GM04503 (cell line): Measurements from ENCODE around the gene SYF2.
"Not testable (repeated sequence)": the region's sequence is repeated elsewhere in the genome, so short reads cannot be mapped to it uniquely, and the experiment has no call there.

Experiments used
- DNase-seq: peaks from one replicate; pipeline ENCODE4 v3.0.0-alpha.2; 2012; ENCODE audit warnings: low read depth

Gene SYF2

DNA sequence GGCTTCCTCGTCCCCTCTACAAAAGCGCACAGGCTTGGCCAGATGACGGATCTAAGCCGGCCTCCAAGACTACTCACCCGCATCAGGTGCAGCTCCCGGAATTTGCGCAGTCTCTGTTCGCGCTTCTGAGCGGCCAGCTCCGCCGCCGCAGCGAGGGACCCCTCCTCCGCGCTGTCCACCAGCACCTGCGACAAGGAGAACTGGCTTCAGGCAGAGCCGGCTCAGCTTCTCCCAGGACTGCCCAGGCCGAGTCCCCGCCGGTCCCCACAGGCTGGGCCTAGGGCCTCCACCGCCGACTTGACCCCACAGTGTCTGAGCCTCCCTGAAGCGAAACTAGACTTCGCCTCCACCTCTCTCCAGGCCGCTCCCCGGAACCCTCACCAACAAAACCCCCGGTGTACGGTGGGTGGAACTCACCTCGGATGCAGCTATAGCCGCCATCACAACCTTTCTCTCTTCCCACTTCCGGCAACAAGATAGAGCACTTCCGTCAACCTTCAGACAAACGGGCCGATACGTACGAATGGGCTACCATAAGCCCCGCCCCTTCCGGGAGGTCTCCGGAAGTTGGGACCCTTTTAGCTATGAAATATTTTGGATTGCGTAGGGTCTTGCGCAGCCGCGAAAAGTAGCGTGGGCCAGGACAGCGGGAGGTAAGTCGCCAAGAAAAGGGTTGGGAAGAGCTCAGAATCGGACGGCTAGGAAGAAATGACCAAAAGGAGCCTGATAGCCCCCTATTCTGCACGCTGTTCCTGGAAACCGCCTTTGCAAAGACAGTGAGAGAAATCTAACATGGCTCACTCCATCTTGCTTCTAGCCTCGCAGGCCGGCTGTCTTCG, at the start of gene SYF2:
Gene SYF2, minus strand, starts transcription at position 476 of the 839 bp plus-strand sequence. Its CDS starts 35 bp downstream, at position 441.
- peak; percentile 70 for DNase-seq

DNA sequence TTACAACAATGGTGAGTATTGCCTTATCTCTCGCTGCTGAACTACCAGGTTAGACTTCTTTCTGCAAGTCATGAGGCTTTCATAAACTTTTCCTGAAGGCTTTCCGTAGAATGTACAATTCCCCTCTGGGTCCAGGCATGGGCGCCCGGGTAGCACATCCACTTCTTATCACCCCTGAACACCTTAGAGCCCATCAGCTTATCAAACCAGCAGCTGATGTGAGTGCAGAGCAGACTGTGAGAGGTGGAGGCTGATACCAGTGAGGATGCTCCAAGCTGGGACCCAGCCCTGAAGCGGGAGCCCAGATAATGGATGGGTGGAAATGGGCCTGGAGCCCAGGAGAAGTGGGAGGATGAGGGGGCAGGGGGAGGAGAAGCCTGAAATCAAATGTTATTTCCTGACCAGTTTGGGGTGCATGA, 47.4 kb upstream of the SYF2 start:
- DNase-seq = not testable (repeated sequence)

DNA sequence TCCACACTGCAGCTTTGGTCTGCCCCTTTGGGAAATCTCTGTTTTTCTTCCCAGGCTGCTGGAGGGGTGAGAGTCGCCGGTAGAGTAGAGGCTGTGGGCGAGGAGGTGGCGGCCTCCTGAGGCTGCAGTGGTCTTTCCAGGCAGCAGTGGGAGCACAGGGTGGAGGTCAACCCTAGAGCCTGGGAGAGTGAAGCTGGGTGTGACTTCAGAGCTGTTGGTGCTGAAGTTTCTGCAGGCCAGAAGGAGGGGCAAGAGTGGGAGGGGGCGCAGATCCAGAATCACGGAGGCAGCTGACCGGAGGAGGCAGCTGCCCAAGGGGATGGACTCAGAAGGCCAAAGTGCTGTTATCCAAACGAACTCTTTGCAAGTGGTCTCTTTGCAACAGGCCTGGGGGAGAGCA, 46.5 kb upstream of the SYF2 start:
- not testable (repeated sequence) for DNase-seq

DNA sequence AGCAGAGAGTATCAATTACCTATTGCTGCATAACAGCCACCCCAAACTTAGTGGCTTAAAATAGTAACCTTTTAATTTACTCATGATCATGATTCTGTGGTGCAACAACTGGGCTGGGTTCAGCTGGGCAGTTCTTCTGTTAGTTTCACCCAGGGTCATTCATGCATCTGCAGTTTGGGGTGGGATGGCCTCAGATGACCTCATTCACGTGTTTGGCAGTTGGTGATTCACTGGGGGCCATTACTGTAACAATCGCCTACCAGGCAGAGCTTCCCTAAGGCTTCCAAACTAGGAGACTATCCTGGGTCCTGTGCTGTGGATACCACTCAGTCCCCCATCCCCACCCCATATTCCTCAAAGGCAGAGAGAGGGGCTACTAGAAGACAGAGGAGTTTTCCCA, 46.1 kb upstream of the SYF2 start:
- not testable (repeated sequence) for DNase-seq

DNA sequence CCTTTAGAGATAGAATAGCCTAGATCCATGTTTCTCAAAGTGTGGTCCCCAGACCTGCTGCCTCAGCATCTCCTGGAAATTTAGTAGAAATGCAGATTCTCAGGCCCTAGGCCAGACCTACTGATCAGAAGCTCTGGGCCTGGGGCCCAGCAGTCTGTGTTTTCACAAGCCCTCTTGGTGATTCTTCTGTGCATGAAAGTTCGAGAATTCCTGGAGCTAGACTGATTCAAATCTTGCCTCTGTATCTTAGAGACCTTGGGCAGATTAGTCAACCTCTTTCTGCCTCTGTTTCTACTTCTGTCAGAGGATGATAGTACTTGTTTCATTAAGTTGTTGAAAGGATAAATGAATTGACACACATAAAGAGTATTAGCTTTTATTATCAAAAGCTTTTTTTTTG, 45.0 kb upstream of the SYF2 start:
- not testable (repeated sequence) for DNase-seq

DNA sequence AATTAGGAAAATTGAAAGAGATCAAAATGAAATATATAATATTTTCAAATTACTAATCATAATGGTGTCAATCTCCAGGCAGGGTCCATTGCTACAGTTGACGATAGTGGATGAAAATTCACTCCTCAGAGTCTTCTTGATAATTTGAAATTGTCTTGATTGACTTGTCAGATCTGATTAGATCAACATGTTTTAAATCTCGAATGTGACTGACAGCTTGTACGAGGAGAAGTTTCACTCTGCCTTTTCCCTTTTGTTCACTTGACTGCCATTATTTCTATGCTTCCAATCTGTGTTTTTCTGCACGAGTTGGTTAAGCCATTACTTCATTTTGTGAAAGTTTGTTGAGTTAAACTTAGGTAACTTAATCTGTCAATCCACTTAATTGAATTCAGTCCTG, 43.3 kb upstream of the SYF2 start:
- not testable (repeated sequence) for DNase-seq

DNA sequence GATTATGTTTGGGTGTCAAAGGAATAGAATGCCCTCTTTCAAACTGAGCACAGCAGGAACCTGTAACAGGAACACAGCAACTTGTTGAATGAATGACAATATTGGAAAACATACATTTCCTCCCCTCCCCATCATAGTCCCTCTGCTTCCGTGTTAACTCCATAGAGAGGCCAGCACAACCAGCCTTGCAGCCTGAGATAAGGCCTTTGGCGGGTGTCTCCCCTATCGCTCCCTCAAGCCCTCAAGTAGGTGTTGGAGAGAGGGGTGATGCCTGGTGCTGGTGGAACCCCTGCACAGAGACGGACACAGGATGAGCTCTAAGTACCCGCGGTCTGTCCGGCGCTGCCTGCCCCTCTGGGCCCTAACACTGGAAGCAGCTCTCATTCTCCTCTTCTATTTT, 39.9 kb upstream of the SYF2 start, which contains the start of gene RHD:
Gene RHD, plus strand, starts transcription at position 272 of the 400 bp plus-strand sequence. Its CDS starts 39 bp downstream, at position 311.
- DNase-seq = not testable (repeated sequence)

DNA sequence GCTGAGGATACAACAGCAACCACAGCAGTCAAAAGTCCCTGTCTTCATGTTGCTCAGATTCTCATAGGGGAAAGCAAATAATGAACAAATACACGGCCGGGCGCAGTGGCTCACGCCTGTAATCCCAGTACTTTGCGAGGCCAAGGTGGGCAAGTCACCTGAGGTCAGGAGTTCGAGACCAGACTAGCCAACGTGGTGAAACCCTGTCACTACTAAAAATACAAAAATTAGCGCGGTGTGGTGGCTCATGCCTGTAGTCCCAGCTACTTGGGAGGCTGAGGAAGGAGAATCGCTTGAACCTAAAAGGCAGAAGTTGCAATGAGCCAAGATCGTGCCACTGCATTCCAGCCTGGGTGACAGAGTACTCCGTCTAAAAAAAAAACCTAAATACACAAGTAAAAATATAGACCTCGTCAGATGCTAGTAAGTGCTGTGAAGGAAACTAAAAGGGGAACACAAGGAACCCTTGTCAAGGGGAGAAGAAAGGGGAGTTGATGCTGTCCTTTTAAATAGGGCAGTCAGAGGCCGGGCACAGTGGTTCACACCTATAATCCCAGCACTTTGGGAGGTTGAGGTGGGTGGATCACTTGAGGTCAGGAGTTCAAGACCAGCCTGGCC, 36.0 kb upstream of the SYF2 start:
- not testable (repeated sequence) for DNase-seq

DNA sequence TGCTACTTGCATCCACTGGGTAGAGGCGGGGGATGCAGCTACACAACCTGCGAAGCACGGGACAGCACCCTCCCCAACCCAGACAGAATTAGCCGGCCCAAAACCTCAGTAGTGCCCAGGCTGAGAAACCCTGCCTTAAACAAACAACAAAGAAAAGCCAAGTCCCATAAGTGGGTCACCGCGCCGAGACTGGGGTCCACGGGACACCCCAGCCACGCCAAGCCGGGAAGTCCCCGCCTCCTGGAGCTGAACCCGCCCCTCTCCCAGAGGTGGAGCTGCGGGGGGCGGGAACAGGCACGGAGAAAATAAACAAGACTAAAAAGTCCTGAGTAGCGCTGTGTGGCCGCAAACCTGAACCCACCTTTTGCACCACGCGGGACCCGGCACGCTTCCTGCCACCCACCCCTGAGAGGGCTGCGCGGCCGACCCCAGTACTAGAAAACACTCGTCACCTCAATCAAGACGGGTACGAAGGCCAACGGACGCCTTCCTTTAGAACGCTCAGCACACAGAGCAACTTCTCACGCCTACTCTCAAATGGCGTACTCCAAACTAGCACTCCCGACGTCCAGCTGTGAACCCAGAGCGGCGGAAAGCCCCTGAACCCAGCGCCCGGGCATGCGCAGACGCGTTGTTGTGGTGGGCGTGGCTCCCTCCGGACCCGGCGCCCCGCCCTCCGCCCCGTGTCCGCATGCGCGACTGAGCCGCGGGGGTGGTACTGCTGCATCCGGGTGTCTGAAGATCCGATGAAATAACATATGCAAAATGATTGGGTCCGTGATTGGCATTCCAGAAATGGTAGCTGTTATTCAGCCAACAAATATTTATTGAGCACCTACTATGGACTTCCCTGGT, 35.2 kb upstream of the SYF2 start:
- DNase-seq = not testable (repeated sequence)

DNA sequence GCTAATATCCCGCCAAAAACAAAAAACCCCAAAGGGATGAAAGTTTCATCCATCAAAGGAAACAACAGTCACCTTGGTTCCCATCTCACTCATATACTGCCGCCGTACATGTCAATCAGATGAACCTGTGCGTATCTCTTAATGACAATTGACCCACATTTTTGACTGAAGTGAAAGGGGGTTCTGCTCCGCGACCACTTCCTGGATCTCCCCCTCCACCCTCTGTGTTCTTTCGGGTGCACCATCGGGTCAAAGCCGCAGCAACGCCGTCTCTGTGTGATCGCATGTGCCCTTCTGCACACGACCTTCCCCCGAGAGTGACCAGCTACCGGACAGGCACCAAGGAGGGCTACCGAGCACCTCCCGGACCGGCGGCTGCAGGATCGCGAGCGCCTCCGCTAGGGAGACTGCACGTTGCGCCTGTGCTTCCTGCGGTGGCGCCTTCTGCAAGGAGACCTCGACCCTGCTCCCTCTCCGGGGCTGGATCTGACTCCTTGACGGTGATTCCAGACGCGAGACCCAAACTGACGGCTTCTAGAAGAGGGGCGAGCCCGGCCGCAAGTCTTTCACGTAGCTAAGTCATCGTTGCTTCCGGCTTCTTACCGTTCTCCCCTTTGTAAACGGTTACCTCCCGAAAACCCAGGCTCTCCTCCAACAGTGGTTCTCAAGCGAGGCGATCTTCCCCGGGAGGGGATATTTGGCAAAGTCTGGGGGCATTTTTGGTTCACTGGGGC, 34.4 kb upstream of the SYF2 start:
- DNase-seq = not testable (repeated sequence)

DNA sequence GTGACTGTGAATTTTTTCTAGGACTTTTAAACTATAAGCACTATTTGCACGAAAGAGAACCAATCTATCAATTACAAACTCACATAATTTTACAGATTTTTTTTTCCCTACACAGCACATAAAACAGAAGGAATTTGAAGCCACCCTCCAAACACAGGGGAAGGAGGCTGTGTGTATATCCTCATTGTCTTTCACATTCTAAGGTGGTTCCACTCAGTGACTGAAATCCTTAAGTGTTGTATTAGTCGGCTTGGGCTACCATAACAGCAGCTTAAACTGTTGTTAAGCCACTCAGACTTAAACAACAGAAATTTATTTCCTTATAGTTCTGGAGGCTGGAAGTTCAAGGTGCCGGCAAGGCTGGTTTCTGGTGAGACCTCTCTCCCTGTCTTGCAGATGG, 28.0 kb upstream of the SYF2 start:
- not testable (repeated sequence) for DNase-seq

DNA sequence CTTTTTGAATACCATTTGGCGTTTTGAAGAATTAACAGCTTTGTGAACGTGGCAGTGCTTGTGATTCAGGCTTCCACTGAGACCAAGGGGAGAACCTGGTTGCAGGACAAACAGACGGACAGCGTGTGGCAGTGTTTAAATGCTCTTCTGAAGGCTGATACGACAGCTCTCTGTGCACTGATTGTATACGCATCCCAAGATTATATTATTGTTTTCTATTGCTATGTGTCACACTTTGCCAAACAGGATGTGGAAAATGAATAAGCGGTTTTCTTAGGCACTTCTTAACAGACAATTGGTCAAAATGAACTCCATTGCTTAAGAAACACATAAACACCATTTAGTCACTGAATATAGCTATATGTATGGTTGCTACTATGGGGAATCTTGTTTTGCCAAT, 27.5 kb upstream of the SYF2 start:
- not testable (repeated sequence) for DNase-seq

DNA sequence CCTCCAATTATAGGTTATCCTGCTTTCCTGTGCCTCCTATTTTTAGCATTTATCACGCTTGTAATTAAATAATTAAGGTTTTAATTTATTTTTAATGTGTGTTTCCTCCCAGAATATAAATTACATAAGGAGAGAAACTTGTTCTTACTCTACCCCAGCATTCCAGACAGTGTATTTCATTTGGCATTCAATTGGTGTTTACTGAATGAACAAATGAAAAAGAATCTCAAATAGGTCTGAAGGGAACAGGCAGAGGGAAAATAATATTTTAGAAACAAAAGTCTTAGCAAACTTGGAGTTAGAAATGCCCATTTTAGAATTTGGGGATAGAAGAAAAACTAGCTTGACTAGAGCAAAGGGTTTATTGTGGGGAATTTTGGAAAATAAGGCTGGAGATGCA, 24.9 kb upstream of the SYF2 start:
- DNase-seq = no peak

DNA sequence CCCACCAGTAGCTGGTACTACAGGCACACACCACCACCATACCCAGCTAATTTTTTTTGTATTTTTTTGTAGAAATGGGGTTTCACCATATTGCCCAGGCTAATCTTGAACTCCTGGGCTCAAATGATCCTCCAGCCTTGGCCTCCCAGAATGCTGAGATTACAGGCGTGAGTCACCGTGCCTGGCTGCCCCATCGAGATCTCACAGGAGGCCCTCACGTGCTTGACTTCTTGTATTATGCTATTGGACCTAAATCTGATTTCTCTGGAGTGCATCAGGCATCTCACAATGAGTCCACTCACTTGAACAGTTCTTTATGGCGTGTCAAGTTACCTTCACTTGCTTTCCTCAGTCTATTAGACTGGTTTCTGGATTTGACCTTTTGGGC, 24.3 kb upstream of the SYF2 start:
- DNase-seq = no peak

DNA sequence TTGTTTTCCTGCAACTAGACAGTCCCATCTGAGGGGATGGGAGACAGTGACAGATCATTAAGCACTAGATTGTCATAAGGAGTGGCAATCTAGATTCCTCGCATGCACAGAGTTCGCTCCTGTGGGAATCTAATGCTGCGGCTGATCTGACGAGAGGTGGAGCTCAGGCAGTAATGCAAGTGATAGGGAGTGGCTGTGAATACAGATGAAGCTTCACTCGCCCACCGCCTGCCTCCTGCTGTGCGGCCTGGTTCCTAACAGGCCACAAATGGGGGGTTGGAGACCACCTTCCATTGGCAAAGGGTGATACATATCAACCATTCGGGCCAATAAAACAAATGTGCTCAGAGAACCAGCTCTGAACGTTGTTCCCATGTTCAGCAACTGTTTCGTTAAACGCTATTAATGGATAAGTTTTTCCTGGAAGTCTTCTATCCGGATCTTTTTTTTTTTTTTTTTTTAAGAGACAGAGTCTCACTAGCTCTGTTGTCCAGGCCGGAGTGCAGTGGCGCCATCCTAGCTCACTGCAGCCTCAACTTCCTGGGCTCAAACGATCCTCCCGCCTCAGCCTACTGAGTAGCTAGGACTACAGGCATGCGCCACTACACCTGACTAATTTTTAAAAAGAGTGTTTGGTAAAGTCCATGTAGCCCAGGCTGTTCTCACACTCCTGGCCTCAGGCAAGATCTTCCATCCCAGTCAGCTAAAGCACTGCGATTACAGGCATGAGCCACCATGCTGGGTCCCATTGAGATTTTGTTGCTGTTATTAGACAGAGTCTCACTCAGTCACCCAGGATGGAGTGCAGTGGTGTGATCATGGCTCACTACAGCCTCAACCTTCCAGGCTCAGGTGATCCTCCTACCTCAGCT, 23.6 kb upstream of the SYF2 start:
- no peak for DNase-seq

DNA sequence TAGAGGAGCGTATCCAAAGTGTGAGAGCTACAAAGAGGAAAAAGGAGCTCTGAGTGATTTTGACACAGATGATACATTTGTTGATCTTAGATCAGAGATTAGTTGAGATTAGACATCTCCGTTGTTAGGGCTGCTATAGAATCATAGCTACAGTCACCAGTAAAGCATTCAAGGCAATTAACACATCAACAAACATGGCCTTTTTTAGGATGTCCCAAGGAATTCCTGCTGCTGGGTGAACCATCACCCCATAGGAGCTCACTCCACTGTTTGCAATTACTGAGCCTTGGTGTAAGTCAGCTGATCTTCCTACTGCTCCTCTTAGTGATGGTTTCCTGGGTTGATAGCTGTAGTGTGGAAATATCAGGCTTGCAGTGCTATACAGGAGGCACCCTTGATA, 21.6 kb upstream of the SYF2 start:
- DNase-seq = peak; percentile 92

DNA sequence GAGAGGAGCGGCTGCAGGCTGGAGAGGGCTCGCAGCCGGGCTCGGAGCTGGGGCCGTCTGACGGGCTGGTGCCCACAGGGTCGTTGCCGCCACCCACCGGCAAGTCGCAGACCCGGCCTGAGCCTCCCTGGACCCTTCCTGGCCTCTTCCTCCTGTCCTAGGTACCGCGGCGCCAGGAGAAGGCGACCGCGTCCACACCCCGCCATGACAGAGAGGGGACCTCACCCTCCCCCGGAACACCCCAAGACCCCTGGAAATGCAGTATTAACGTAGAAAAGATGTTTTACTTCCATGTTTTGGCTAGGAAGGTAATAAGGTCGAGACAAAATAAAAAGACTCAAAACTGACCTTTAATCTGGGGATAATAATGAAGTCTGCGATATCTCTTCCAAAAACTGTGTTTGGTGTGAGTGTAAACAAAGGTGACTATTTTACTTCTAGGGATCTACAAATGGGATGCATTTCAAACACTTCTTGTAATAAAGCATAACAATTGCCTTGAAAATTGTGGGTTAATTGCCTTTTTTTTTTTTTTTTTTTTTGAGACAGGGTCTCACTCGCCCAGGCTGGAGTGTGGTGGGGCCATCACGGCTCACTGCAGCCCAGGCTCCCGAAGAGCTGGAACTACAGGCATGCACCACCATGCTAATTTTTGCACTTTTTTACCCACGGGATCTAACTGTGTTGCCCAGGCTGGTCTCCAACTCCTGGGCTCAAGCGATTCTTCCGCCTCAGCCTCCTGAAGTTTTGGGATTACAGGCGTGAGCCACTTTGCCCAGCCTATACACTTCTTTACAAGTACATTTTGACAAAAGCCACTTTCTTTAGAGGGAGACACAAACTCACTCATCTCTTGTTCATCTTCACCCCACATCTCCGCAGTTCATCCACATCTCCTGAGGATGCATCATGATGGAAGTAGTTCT, 15.8 kb upstream of the SYF2 start:
- DNase-seq = no peak

DNA sequence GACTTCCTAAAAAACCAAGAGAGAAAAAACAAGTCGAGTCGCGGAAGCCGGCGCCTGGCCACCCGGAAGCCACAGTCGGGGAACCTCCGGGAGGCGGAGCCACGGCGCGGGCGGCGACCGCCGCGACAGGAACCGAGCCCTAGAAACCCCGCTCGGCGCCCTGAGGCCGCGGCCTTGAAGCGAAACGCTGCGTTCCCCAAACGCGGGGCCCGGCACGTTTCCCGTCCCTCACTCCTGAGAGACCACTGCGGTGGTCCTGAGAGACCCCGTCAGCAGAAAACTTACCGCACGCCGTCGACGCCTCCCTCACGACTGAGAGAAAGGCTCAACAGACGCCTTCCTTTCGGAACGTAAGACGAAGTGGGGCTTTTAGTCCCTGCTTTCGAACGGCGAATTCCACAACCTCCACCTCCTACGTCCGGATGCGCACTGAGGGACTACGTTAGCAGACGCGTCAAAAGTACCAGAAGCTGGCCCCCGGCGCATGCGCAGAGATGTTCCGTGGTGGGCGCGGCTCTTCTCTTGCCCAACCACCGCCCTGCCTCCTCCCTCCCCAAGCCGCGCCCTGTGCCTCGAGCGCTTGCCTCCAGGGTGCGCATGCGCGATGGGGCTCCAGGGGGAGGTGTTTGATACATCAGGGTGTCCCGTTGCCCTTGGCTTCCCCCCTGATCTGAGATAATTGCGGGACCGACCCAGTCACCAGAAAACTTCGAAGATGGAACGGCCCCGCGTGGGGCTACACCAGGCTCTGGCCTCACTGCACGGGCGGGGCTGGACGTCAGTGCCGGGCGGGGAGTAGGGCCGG, 14.9 kb upstream of the SYF2 start, which contains the start of gene RSRP1:
Gene RSRP1, minus strand, starts transcription at position 431 of the 805 bp plus-strand sequence. CDS start 491 bp downstream, outside the sequence.
- peak; percentile 93 for DNase-seq
